ENCODE results near the gene CKAP2L.

CKAP2L gene

DNA sequence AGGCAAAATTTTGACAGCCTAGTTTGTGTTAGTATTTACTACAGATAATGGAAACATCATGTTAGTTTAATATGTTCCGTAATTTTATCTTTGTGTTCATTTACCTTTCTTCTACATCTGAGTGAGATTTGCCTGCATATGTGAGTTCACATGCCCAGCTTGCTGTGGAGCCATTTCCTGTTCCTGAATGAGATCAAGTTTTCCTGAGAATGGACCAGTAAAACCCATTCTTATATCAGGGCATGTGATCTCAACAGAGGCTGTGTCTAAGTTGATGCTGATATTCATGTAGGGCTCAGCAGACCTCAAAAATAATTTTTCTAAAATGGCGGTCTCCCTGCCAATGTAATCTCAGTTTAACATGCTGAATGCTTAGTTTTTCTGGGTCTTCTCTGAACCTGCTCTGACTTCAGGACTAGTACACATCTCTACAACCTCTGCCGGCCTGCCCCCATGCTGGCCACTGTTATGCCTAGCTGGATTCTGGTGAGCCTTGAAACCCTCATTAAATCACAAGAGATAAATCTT is 18.8 kb upstream of the CKAP2L start:
- TF ChIP-seq CTCF (IDR thresholded peaks at IDR 0.05) (no peak), ZFX (IDR thresholded peaks at IDR 0.05; ENCODE audit: borderline replicate concordance) (no peak)
- H3K27ac ChIP-seq, result no peak overlapping the region

- TF ChIP-seq CTCF (IDR thresholded peaks at IDR 0.05) (no peak), ZFX (IDR thresholded peaks at IDR 0.05; ENCODE audit: borderline replicate concordance) (no peak)
- H3K27ac ChIP-seq, result no peak overlapping the region
Measured at GRCh38 chr2:112782234-112782799, 17.9 kb upstream of the CKAP2L start.

- H3K27ac ChIP-seq, result no peak overlapping the region
- TF ChIP-seq ZFX (IDR thresholded peaks at IDR 0.05; ENCODE audit: borderline replicate concordance) (no peak), CTCF (IDR thresholded peaks at IDR 0.05) (no peak)
Measured at GRCh38 chr2:112779598-112779997, 15.2 kb upstream of the CKAP2L start.

DNA sequence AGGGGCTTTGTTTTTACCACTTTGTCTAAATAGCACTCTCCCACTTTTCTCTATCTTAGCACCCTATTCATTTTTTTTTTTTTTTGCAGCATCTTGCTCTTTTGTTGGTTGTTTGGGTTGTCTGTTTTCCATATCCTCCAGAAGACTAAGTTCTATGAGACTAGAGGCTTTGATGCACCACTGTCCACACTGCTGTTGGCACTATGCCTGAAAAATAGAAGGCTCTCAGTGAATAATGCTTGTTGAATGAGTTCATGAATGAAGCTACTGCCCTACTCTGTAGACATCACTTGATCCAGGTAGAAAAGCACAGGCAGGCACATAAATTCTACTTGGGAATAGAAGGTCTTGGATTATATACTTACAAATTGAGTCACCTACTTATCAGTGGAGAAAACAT is 12.6 kb upstream of the CKAP2L start:
- H3K27ac ChIP-seq, result no peak overlapping the region
- TF ChIP-seq ZFX (IDR thresholded peaks at IDR 0.05; ENCODE audit: borderline replicate concordance) (no peak), CTCF (IDR thresholded peaks at IDR 0.05) (no peak)

- no peak for TF ChIP-seq ZFX (IDR thresholded peaks at IDR 0.05; ENCODE audit: borderline replicate concordance)
- no peak overlapping the region for H3K27ac ChIP-seq
Measured at GRCh38 chr2:112776113-112776512, 11.7 kb upstream of the CKAP2L start.

DNA sequence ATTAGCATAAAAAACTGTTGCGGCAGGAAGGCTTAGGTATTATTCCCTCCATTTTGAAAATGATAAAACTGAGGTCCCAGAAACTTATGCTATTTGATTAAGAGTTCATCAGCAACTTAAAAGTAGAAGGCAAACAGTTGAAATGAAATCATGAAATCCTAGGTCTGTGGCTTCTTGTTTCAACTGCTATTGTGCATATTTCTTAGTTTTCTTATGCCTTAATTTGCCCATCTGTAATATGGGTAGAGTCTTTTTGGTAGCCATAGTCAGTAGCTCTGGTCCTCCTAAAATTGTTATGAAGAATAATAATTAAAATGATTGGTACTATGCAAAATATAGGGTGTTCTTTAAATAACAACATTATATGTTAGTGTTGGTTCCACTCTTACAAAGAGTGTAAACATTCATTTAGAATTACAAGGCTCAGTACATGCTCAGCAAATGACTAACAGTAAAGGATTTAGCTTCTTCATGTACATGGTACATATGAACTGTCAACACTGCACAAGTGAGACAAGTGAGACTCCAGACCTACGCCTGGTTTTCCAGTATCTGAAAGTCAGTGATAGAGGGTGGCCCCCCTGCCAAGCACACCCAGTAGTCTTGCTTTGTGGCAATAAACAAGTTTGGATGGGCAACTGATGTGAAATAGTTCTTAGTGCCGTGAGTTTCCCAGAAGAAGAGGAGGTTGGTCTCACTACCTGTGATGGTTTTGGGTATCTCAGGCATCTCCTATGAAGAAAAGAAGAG is 10.3 kb upstream of the CKAP2L start:
- no peak overlapping the region for H3K27ac ChIP-seq
- TF ChIP-seq CTCF (IDR thresholded peaks at IDR 0.05) (no peak), ZFX (IDR thresholded peaks at IDR 0.05; ENCODE audit: borderline replicate concordance) (no peak)

DNA sequence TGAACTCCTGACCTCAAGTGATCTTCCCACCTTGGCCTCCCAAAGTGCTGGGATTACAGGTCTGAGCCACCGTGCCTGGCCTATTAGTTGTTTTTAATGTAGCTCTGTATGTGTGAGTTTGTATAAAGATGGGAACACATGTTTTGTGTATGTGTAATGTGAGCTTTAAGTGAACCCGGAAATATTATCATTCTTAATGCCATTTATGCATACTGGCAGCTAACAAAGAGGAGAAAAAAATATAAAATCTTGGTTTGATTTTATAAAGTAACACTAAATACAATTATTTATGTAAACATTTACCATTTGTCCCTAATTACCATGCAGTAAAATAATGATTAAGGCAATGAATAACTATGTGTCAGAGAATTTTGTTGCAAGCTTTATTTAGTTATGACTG is 9.1 kb upstream of the CKAP2L start:
- TF ChIP-seq CTCF (IDR thresholded peaks at IDR 0.05), result no peak
- H3K27ac ChIP-seq, result no peak overlapping the region

Data from 22Rv1 (cell line).